Measurements from ENCODE around the gene ZNF662. TPM values are rescaled to one million over a fixed set of nuclear protein-coding genes. Genes with fewer than 3 reads are reported as not detected.

Gene ZNF662
- total RNA-seq, 1 donor from 2014 or later = 0.30 TPM

Other genes starting within 250 kb of the ZNF662 start
- not detected in 2 replicates for gene KLHL40, start 220.6 kb upstream of the ZNF662 start, total RNA-seq
- not detected in 2 replicates for gene HHATL, start 203.3 kb upstream of the ZNF662 start, total RNA-seq
- gene CCDC13, start 132.9 kb upstream of the ZNF662 start, total RNA-seq = 0.44 TPM in 1 of 2 replicates, not detected in the other
- 85.9 and 88.5 TPM in 2 replicates for gene HIGD1A, start 101.7 kb upstream of the ZNF662 start, total RNA-seq
- 0.44 and 1.0 TPM in 2 replicates for gene ACKR2, start 96.7 kb upstream of the ZNF662 start, total RNA-seq
- not detected in 2 replicates for gene CYP8B1, start 30.3 kb upstream of the ZNF662 start, total RNA-seq
- not detected in 2 replicates for gene GASK1A, start 73.2 kb downstream of the ZNF662 start, total RNA-seq
- gene POMGNT2, start 199.9 kb downstream of the ZNF662 start, total RNA-seq = 3.9 and 4.1 TPM in 2 replicates

Measured in activated T-helper 2 cell treated with anti-CD3 and anti-CD28 coated beads, Interferon-gamma antibody, Interleukin-2, Interleukin-4, amounts not matched to agents 10 μg/mL and 5 μg/mL and 100 μg/mL, durations not matched to agents 14 hours and 24 hours and 36 hours (primary cell).